Fibroblast of skin of scalp (primary cell): ENCODE measurements around the gene KLRF1.

Experiments used
- DNase-seq: peaks from one replicate; pipeline ENCODE4 v3.0.0-alpha.2; 2013

Gene KLRF1

DNA sequence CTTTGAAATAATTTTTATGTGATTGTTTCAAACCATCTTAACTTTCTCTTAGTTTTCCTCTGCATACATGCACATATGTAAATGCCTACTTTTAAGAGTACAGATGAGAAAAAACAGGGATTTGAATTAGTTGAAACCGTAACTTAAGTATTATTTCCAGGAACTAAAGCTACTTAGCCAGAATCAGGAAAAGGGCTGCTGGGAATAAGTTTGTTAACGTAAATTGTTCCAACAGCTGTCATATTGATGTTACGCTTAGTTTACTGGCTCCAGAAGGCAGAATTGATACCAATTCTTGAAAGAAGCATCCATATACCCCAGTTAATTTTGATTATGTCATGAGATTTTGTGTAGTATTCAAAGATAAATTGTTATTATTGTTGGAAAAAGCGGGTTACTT lies 17.9 kb upstream of the KLRF1 start:
- no peak for DNase-seq

GRCh38 chr12:9809866-9810265 lies 17.4 kb upstream of the KLRF1 start:
- DNase-seq, result no peak

- no peak for DNase-seq
These were observed 16.6 kb upstream of the KLRF1 start for GRCh38 chr12:9810671-9811070.

- no peak for DNase-seq
These were observed 15.7 kb upstream of the KLRF1 start for GRCh38 chr12:9811621-9812020.

- peak; percentile 22 for DNase-seq
These were observed 13.2 kb upstream of the KLRF1 start for GRCh38 chr12:9813821-9814798.

- DNase-seq, result no peak
These were observed 6.9 kb upstream of the KLRF1 start for GRCh38 chr12:9820281-9820930.

DNA sequence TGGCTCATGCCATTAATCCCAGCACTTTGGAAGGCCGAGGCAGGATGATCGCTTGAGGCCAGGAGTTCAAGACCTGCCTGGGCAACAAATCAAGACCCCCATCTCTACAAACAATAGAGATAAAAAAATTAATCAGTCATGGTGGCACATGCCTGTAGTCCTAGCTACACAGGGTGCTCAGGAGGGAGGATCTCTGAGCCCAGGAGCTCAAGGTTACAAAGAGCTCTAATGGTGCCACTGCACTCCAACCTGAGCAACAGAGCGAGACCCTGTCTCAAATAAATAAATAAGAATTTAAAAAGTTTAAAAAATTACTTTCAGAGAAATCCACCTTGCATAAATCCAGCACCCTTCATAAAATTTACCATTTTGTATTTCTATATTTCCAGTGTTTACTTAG lies 2.2 kb downstream of the KLRF1 start:
- no peak for DNase-seq

GRCh38 chr12:9829982-9830381 lies 2.7 kb downstream of the KLRF1 start:
- no peak for DNase-seq

GRCh38 chr12:9831720-9832119 lies 4.4 kb downstream of the KLRF1 start:
- no peak for DNase-seq

- no peak for DNase-seq
These were observed 16.1 kb downstream of the KLRF1 start for GRCh38 chr12:9843407-9843806.

DNA sequence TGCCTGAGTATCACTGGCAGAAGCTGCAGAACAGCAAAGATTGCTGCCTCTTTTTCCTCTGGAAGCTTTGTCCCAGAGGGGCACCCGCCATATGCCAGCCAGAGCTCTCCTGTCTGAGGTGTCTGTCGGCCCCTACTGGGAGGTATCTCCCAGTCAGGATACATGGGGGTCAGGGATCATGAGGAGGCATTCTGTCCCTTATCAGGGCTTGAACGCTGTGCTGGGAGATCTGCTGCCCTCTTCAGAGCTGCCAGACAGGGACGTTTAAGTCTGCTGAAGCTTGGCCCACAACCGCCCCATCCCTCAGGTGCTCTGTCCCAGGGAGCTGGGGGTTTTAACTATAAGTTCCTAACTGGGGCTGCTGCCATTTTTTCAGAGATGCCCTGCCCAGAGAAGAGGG lies 21.6 kb downstream of the KLRF1 start:
- DNase-seq, result no peak

DNA sequence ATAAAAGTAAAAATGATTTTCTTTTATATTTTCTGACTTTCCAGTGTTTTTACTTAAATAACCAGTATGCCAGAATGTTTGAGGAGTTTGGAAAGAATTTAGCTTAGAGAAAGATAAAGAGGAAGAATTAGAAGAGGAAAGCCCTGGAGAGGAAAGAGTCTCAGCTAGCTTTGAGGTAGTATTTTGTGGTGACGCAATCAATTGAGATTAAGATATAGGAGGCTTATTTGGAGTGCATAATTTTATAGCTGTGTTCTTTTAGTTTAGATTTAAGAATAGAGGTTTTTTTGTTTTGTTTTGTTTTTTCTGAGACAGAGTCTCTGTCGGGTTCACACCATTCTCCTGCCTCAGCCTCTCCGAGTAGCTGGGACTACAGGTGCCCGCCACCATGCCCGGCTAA lies 23.8 kb downstream of the KLRF1 start:
- no peak for DNase-seq

DNA sequence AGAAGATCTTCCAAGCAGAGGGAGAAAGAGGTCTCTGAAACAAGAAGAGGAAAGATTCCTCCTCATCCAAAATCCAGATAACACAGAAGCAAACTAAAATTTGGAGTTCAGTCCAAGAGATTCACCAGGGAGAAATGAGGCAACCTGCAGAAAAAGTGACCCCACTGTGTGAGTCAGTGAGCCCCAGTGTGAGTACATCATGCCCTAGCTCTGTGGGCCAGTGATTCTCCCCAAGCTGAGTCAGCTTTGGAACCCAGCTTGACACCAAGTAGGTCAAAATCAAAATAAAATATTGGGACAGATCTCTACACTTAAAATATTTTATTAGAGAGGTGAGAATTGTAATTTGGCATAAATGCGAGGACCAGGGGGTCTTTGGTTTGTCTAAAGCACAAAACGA lies 24.6 kb downstream of the KLRF1 start:
- DNase-seq, result no peak

DNA sequence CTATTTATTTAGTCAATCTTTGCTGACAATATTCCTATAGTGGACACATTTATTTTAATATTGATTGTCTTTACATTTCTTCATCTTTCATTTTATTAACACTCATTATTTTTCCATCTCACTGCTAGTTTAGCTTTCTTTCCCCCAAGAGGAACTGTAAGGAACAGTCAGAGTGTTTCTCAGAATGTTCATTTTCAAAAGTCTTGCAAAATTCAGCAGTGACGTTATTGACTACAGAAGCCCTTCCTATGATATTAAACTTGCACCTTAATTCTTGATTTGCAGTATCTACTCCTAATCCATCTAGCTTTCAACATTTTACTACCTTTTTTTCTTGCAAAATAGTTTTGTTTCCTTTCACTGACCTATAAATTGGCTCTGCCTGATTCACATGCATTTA lies 28.9 kb downstream of the KLRF1 start:
- DNase-seq, result no peak

GRCh38 chr12:9856894-9857293 lies 29.6 kb downstream of the KLRF1 start:
- no peak for DNase-seq

- DNase-seq, result no peak
These were observed 30.9 kb downstream of the KLRF1 start for GRCh38 chr12:9858135-9858534.

DNA sequence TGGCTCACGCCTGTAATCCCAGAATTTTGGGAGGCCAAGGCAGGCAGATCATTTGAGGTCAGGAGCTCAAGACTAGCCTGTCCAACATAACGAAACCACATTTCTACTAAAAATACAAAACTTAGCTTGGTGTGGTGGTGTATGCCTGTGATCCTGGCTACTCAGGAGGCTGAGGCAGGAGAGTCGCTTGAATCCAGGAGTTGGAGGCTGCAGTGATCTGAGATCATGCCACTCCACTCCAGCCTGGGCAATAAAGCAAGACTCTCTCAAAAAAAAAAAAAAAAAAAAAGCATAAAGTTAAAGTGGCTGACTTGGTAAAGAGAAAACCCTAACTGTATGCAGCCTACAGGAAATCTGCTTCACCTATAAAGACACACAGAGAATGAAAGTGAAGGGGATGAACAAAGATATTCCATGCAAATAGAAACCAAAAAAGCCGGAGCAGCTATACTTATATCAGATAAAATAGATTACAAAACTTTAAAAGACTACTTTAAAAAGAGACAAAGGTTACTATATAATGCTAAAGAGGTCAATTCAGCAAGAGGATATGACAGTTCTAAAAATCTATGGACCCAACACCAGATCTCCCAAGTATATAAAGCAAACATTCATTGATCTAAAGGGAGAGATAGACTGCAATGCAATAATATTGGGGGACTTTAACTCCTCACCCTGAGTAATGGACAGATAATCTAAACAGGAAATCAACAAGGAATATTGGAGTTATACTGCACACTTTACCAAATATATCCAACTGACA lies 37.8 kb downstream of the KLRF1 start:
- no peak for DNase-seq

DNA sequence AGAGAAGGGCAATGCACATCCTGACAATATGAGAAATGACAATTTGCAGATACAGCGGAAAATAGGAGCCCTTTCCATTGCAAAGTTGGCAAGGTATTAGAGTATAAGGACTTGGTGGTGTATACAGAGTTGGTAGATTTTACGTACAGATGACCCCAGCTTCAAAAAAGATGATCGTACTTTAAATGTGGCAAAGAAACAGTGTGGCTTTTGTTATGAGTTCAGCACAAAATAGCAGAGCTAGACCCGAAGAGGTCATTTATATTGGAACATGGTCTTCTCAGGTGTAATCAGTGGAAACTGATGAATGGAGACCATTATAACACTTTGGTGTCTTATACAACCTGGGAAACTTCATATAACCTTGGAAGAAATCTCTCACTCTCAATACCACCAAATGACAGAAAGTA lies 39.6 kb downstream of the KLRF1 start:
- no peak for DNase-seq

DNA sequence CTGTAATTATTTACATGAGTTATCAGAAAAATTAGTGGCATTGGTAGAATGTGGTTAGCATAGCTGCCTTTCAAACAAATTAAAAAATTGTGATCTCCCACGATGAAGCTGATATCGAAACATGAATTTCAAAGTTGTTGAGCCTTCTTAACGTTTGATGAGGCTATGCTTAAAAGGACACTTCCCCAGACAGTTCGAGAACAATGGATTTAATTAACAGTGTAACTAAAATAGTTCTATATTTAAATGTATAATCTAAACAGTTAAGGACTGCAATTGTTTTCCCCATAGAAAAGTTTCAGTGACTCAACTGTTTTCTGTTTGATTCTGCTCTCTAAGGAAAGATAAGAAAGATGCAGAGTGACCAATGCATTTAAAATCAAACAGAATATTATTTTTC lies 40.2 kb downstream of the KLRF1 start:
- no peak for DNase-seq

- no peak for DNase-seq
These were observed 41.1 kb downstream of the KLRF1 start for GRCh38 chr12:9868311-9868801.

DNA sequence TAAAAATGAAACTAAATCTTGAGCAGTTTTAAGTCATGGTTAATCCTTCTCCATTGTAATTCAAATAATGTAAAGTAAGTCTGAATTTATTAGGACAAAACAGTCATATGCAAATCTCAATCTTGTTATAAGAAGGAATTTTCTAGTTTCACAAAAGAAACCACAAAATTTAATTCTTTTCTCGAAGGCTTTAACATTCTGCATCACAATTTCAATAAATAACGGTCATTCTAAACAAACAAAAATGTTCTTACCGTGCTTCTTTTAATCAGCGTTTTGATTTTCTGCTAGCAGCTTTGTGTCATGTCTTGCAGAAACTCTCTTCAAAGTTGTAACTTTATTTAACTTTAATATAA lies 41.6 kb downstream of the KLRF1 start:
- DNase-seq, result no peak

GRCh38 chr12:9869307-9870161 lies 42.3 kb downstream of the KLRF1 start, which contains the start of gene CLEC2B:
Gene CLEC2B (minus strand): TSS chr12:9869354.
- peak; percentile 53 for DNase-seq
